Measurements from ENCODE around the gene ZEB2.

GRCh38 chr2:144343145-144343544 lies 176.8 kb downstream of the ZEB2 start:
- no peak for TF ChIP-seq CTCF (IDR thresholded peaks at IDR 0.05; ENCODE audit: poor library complexity, severe bottlenecking)
- TF ChIP-seq EZH2 (IDR thresholded peaks at IDR 0.05; ENCODE audit: borderline replicate concordance, insufficient read depth, low read length, poor library complexity, severe bottlenecking), result no peak
- TF ChIP-seq EP300 (conservative IDR thresholded peaks at IDR 0.05; ENCODE audit: poor library complexity, severe bottlenecking), result no peak
- no peak for TF ChIP-seq RAD21 (conservative IDR thresholded peaks at IDR 0.05)
- TF ChIP-seq REST (IDR thresholded peaks at IDR 0.05; ENCODE audit: borderline replicate concordance), result no peak
- TF ChIP-seq POLR2AphosphoS5 (IDR thresholded peaks at IDR 0.05), result no peak
- TF ChIP-seq TAF1 (IDR thresholded peaks at IDR 0.05; ENCODE audit: low read depth), result no peak
- no peak for TF ChIP-seq SMC3 (conservative IDR thresholded peaks at IDR 0.05; ENCODE audit: poor library complexity)
